Endothelial cell of umbilical vein (primary cell): Measurements from ENCODE around the gene MIEN1. TPM values are rescaled to one million over a fixed set of nuclear protein-coding genes. Genes with fewer than 3 reads are reported as not detected.

Experiments used
- BruUV-seq: library from RNA; stranded (reverse); fragments of 400-500 nt; replicated peaks from 2 replicates; lab custom pipeline; 2021; lab: Mats Ljungman, UMichigan
- CTCF ChIA-PET: fragments of 300-600, 350-600 bp; sonication (Branson Sonifier 250); formaldehyde crosslinking; loops from one replicate; lab custom pipeline; 2021; ENCODE audit warnings: antibody characterized with exemption, inconsistent platforms; lab: Charles Lee
- POLR2A ChIA-PET: fragments of 300-600, 350-600 bp; sonication (Branson Sonifier 250); formaldehyde crosslinking; loops from one replicate; lab custom pipeline; 2021; ENCODE audit warnings: antibody characterized with exemption, inconsistent platforms; lab: Charles Lee
- DNase-seq: peaks from one replicate; pipeline ENCODE4 v3.0.0-alpha.2; 2011; ENCODE audit warnings: low read depth, low spot score
- FAIRE-seq: peaks from 2 replicates; lab custom pipeline; 2011; peaks lifted over from hg19 to GRCh38; lab: Jason Lieb, UNC
- H2AFZ ChIP-seq: 2 replicates; pipeline ENCODE4 v1.6.0; 2012; ENCODE audit warnings: low read depth, low read length, control low read depth, inconsistent platforms
- H3K27ac ChIP-seq: 2 replicates; pipeline ENCODE4 v1.5.1; 2011; ENCODE audit warnings: low read depth, mild to moderate bottlenecking, control low read depth, low read length, moderate library complexity; ENCODE audit not compliant: insufficient read depth
- H3K27me3 ChIP-seq, 2 experiments: 2 replicates each; pipeline versions ENCODE4 v1.6.0 to v1.6.1; 2011; ENCODE audit warnings: low read length in 2 of 2, mixed read lengths in 1 of 2; ENCODE audit not compliant: control insufficient read depth in 2 of 2, insufficient read depth in 2 of 2
- H3K36me3 ChIP-seq, 2 experiments: 2 replicates in 1 of 2; 3 replicates in 1 of 2; pipeline ENCODE4 v1.5.1; 2011; ENCODE audit warnings: low read length in 2 of 2, mild to moderate bottlenecking in 1 of 2, moderate library complexity in 1 of 2; ENCODE audit not compliant: control insufficient read depth in 2 of 2, insufficient read depth in 2 of 2; ENCODE audit errors: extremely low read depth in 1 of 2
- H3K4me1 ChIP-seq: 3 replicates; pipeline ENCODE4 v1.5.1; 2011; ENCODE audit warnings: mild to moderate bottlenecking, low read length; ENCODE audit not compliant: control insufficient read depth, insufficient read depth; ENCODE audit errors: extremely low read depth
- H3K4me2 ChIP-seq: 2 replicates; pipeline ENCODE4 v1.6.1; 2011; ENCODE audit warnings: low read length, control low read depth, mixed read lengths; ENCODE audit not compliant: insufficient read depth
- H3K4me3 ChIP-seq, 3 experiments: fragments of 200-600 bp in 1 of 3; sonication (generic), shearing (Covaris generic) in 1 of 3; replicated peaks in 1 of 3; 2 replicates each; pipeline ENCODE4 v1.5.1; 2011 to 2016; ENCODE audit warnings: control low read depth in 3 of 3, low read length in 3 of 3, mild to moderate bottlenecking in 2 of 3, inconsistent platforms in 1 of 3, low read depth in 1 of 3, moderate library complexity in 1 of 3; ENCODE audit not compliant: insufficient read depth in 1 of 3
- H3K79me2 ChIP-seq: 2 replicates; pipeline ENCODE4 v1.6.0; 2012; ENCODE audit warnings: low read length, inconsistent platforms; ENCODE audit not compliant: control insufficient read depth, insufficient read depth
- H3K9ac ChIP-seq: replicated peaks from 2 replicates; pipeline ENCODE3; 2011; ENCODE audit warnings: low read length, control low read depth; ENCODE audit not compliant: insufficient read depth; ENCODE audit errors: extremely low read depth
- H3K9me1 ChIP-seq: replicated peaks from 3 replicates; pipeline ENCODE4 v1.6.0; 2011; ENCODE audit warnings: mild to moderate bottlenecking, low read length; ENCODE audit not compliant: control insufficient read depth, insufficient read depth; ENCODE audit errors: extremely low read depth
- H3K9me3 ChIP-seq: replicated peaks from 2 replicates; pipeline ENCODE4 v1.5.1; 2012; ENCODE audit warnings: low read length, inconsistent platforms; ENCODE audit not compliant: control insufficient read depth, insufficient read depth
- H4K20me1 ChIP-seq: replicated peaks from 2 replicates; pipeline ENCODE3; 2011; ENCODE audit warnings: mild to moderate bottlenecking, low read length; ENCODE audit not compliant: control insufficient read depth, insufficient read depth; ENCODE audit errors: extremely low read depth
- CTCF ChIP-seq, 2 donors: IDR thresholded peaks; 1 replicate in 1 of 2; 2 replicates in 1 of 2; pipeline ENCODE4 v1.5.1; 2011; ENCODE audit warnings: low read length in 2 of 2, mild to moderate bottlenecking in 2 of 2, moderate library complexity in 2 of 2, control low read depth in 1 of 2, inconsistent platforms in 1 of 2, low read depth in 1 of 2; ENCODE audit not compliant: insufficient read depth in 1 of 2; ENCODE audit errors: extremely low read depth in 1 of 2
- EZH2 ChIP-seq: IDR thresholded peaks from 2 replicates; pipeline ENCODE4 v1.6.1; 2012; ENCODE audit warnings: borderline replicate concordance, low read depth, mild to moderate bottlenecking, moderate library complexity, low read length, inconsistent platforms; ENCODE audit not compliant: severe bottlenecking
- FOS ChIP-seq: IDR thresholded peaks from 2 replicates; pipeline ENCODE4 v1.6.1; 2011; ENCODE audit warnings: mild to moderate bottlenecking, low read length, moderate library complexity, borderline replicate concordance; ENCODE audit not compliant: insufficient read depth
- GATA2 ChIP-seq: IDR thresholded peaks from 2 replicates; pipeline ENCODE4 v1.7.0; 2011; ENCODE audit warnings: low read depth, mild to moderate bottlenecking, moderate library complexity, mixed read lengths, low read length; ENCODE audit not compliant: insufficient read length, insufficient read depth
- JUN ChIP-seq: IDR thresholded peaks from 2 replicates; pipeline ENCODE4 v1.6.1; 2011; ENCODE audit warnings: borderline replicate concordance, low read depth; ENCODE audit not compliant: insufficient read length, insufficient read depth
- MAX ChIP-seq: IDR thresholded peaks from 2 replicates; pipeline ENCODE4 v1.6.1; 2011; ENCODE audit not compliant: insufficient read depth, insufficient read length
- MYC ChIP-seq: IDR thresholded peaks from one replicate; pipeline ENCODE4 v1.6.1; 2011; ENCODE audit warnings: mild to moderate bottlenecking, low read depth, low read length
- POLR2A ChIP-seq: IDR thresholded peaks from 2 replicates; pipeline ENCODE4 v1.6.1; 2012; ENCODE audit warnings: low read depth, mild to moderate bottlenecking, control low read depth, low read length
- POLR2AphosphoS5 ChIP-seq: IDR thresholded peaks from 2 replicates; pipeline ENCODE4 v1.6.1; 2012; ENCODE audit warnings: low read depth, mild to moderate bottlenecking, control low read depth, low read length, moderate library complexity; ENCODE audit not compliant: insufficient read depth
- dilution Hi-C: fragments of 300-500 bp; cut with MboI; formaldehyde crosslinking; loops from one replicate; pipeline ENCODE4 v1.15.0; 2019; ENCODE audit warnings: low sequenced_read_pairs; ENCODE audit not compliant: extremely low pct_ligation_motif_present
- intact Hi-C: fragments of 100-400 bp; cut with micrococcal nuclease; formaldehyde crosslinking; loops from one replicate; pipeline ENCODE4 v1.10.0; 2022
- polyA plus RNA-seq, 4 experiments: library from polyadenylated mRNA; depleted of rRNA in 3 of 4; stranded (reverse) in 3 of 4; unstranded in 1 of 4; fragments of >200 nt; gene quantifications; 2 replicates each; pipeline versions ENCODE4 v1.2.1 to v1.2.3, GENCODE V29; 2011 to 2012; ENCODE audit warnings: missing spikeins in 1 of 4
- total RNA-seq: library from RNA; stranded (reverse); gene quantifications from 2 replicates; pipeline ENCODE4 v1.2.3, GENCODE V29; 2021

Gene MIEN1
- total and polyA plus RNA-seq, 2 donors (not counting 3 experiments of a cell fraction or from before 2014, with no cell fraction given) = 42.4 to 74.5 TPM

- no peaks in the 10 kb centered on the region for H3K9me3 ChIP-seq
- ChIA-PET CTCF (no interaction called here), POLR2A (no interaction called here)
- BruUV-seq = no TSS peak
- H3K36me3 ChIP-seq = no peaks in the 10 kb centered on the region
- no peak overlapping the region for H3K9ac ChIP-seq
- intact Hi-C loops (no loop called here), dilution Hi-C loops (no loop called here)
- no peaks in the 10 kb centered on the region for H3K9me1 ChIP-seq
- H2AFZ ChIP-seq = no peak overlapping the region
- no peaks in the 10 kb centered on the region for H3K27me3 ChIP-seq
- H3K79me2 ChIP-seq = no peaks in the 10 kb centered on the region
- H4K20me1 ChIP-seq = no peaks in the 10 kb centered on the region
- DNase-seq = no peak
- TF ChIP-seq JUN = no peak
- no peak for TF ChIP-seq GATA2
- TF ChIP-seq EZH2 = no peak
- TF ChIP-seq FOS = no peak
- TF ChIP-seq POLR2A = no peak
- TF ChIP-seq MYC = no peak
- no peak for TF ChIP-seq CTCF (IDR thresholded peaks at IDR 0.05; ENCODE audit: extremely low read depth in 1 of 2, insufficient read depth in 1 of 2, low read depth in 1 of 2, low read length in 2 of 2)
- TF ChIP-seq POLR2AphosphoS5 = no peak
- TF ChIP-seq MAX = no peak
- no peak overlapping the region for H3K4me2 ChIP-seq
- H3K4me1 ChIP-seq = peaks cover 15% of the 10 kb centered on the region
- peak; percentile 37 for FAIRE-seq
- H3K4me3 ChIP-seq = no peak overlapping the region
- H3K27ac ChIP-seq = no peak overlapping the region
Measured at GRCh38 chr17:39722104-39722503, 8.2 kb downstream of the MIEN1 start.
